Spleen (tissue), 7 donors: Measurements from ENCODE around the gene ABT1.

ENCODE experiments used
- POLR2A ChIP-seq, 3 donors: fragments of 450-650 bp; IDR thresholded peaks; one replicate each; pipeline ENCODE4 v1.5.1; 2017; ENCODE audit warnings: antibody characterized with exemption in 3 of 3, mild to moderate bottlenecking in 1 of 3
- TF ChIP-seq, protein P1 (sequence below), 11 experiments: fragments of 200-600 bp in 7 of 11; fragments of 450-650 bp in 4 of 11; sonication (generic) in 4 of 11; IDR thresholded peaks in 8 of 11; conservative IDR thresholded peaks in 3 of 11; 1 replicate in 7 of 11; 2 replicates in 4 of 11; pipeline versions ENCODE4 v1.4.0 to v1.8.0; 2016 to 2021; ENCODE audit warnings: antibody characterized with exemption in 11 of 11, inconsistent platforms in 4 of 11, mild to moderate bottlenecking in 1 of 11
- donor health status: DM: no; HTN: no; CAD: no; lungs with moderate emphysema.
- donor health status: DM: no; HTN: no; CAD: no.
- donor health status: DM: no; HTN: no; CAD: no.

DNA sequence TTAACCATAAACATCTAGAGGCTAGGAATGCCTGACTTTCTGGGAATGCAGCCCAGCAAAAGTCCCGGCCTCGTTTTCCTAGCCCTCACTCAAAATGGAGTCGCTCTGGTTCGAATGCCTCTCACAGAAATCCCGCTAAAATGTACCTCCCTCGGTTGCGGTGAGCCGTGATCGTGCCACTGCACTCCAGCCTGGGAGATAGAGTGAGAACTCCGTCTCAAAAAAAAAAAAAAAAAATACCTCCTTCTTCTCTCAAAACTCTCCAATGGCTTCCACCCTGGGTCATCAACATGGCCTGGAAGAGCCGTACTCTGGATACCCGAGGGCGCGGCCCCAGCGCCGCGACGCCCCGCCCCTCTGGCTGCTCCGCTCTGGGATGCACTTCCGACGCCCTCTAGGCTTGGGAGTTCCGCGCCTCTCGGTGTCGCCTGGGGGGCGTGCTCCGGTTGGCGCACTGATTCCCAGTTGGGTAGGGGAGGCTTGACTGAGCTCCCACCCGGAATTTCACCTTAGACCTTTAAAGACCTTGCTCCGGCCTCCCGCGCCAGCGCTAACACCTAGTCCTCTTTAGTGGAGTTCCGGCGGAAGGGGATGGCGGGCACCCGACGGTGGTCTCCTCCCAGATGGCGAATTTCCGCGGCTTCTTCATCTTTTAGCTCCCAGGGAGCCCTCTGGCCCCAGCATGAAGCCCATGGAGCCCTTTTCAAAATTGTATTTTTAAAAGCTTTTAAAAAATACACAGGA is 46.3 kb upstream of the ABT1 start:
- TF ChIP-seq POLR2A (IDR thresholded peaks at IDR 0.05): no peak
- TF ChIP-seq, protein P1, sequence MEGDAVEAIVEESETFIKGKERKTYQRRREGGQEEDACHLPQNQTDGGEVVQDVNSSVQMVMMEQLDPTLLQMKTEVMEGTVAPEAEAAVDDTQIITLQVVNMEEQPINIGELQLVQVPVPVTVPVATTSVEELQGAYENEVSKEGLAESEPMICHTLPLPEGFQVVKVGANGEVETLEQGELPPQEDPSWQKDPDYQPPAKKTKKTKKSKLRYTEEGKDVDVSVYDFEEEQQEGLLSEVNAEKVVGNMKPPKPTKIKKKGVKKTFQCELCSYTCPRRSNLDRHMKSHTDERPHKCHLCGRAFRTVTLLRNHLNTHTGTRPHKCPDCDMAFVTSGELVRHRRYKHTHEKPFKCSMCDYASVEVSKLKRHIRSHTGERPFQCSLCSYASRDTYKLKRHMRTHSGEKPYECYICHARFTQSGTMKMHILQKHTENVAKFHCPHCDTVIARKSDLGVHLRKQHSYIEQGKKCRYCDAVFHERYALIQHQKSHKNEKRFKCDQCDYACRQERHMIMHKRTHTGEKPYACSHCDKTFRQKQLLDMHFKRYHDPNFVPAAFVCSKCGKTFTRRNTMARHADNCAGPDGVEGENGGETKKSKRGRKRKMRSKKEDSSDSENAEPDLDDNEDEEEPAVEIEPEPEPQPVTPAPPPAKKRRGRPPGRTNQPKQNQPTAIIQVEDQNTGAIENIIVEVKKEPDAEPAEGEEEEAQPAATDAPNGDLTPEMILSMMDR (IDR thresholded peaks at IDR 0.05 in 8 of 11, conservative IDR thresholded peaks at IDR 0.05 in 3 of 11): no peak
